OCI-LY3 (cell line): ENCODE data around the gene EFNA4.

Experiments
- CTCF ChIP-seq: fragments of 200-600, 300-600 bp; sonication (generic); IDR thresholded peaks from 2 replicates; pipeline ENCODE4 v1.5.1; 2014; ENCODE audit warnings: antibody characterized with exemption, low read length, low read depth
- EZH2phosphoT487 ChIP-seq: fragments of 200-600 bp; shearing (Covaris generic); IDR thresholded peaks from 2 replicates; pipeline ENCODE4 v1.6.1; 2018; ENCODE audit warnings: antibody characterized with exemption, mixed run types, low read depth

- TF ChIP-seq CTCF = no peak
- TF ChIP-seq EZH2phosphoT487 = no peak
Measured at GRCh38 chr1:155018617-155019348, 44.8 kb upstream of the EFNA4 start.
